Upper lobe of right lung (tissue), 1 donor: ENCODE results near the gene MAN1A1. TPM values are rescaled to one million over a fixed set of nuclear protein-coding genes. Genes with fewer than 3 reads are reported as not detected.

ENCODE experiments used
- ATAC-seq: fragments of 200-7000 bp; cut with Tn5 transposase; one replicate; pipeline ENCODE4 v1.9.1; 2020; ENCODE audit warnings: mild to moderate bottlenecking, moderate library complexity
- DNase-seq: peaks from one replicate; pipeline ENCODE4 v3.0.0-alpha.2; 2020
- H3K27ac ChIP-seq: fragments of 200-600 bp; one replicate; pipeline ENCODE4 v1.8.0; 2022
- H3K27me3 ChIP-seq: fragments of 200-600 bp; one replicate; pipeline ENCODE4 v1.8.0; 2022; ENCODE audit warnings: mild to moderate bottlenecking
- H3K36me3 ChIP-seq: fragments of 200-600 bp; one replicate; pipeline ENCODE4 v1.8.0; 2022
- H3K4me1 ChIP-seq: fragments of 200-600 bp; one replicate; pipeline ENCODE4 v1.8.0; 2022
- H3K4me3 ChIP-seq: fragments of 200-600 bp; one replicate; pipeline ENCODE4 v1.8.0; 2022; ENCODE audit warnings: mild to moderate bottlenecking
- H3K9me3 ChIP-seq: fragments of 200-600 bp; one replicate; pipeline ENCODE4 v1.8.0; 2022
- intact Hi-C: fragments of 100-400 bp; cut with DNase I; formaldehyde crosslinking; loops from one replicate; pipeline ENCODE4 v1.11.0; 2022
- total RNA-seq: library from RNA; stranded (reverse); fragmentation: NEBNext Ultra II Directional; extraction: Animal tissue kit (Norgen Biotek cat#: 25700); gene quantifications from one replicate; pipeline ENCODE4 v1.2.1, GENCODE V29; 2021
- TF ChIP-seq, protein P1 (sequence below): fragments of 200-600 bp; IDR thresholded peaks from one replicate; pipeline ENCODE4 v1.8.0; 2022; ENCODE audit warnings: antibody characterized with exemption
- donor health status: DM: no; HTN: yes; CAD: no; lungs with severe emphysema.

The MAN1A1 gene
- total RNA-seq, 1 donor from 2014 or later = 74.0 TPM

DNA sequence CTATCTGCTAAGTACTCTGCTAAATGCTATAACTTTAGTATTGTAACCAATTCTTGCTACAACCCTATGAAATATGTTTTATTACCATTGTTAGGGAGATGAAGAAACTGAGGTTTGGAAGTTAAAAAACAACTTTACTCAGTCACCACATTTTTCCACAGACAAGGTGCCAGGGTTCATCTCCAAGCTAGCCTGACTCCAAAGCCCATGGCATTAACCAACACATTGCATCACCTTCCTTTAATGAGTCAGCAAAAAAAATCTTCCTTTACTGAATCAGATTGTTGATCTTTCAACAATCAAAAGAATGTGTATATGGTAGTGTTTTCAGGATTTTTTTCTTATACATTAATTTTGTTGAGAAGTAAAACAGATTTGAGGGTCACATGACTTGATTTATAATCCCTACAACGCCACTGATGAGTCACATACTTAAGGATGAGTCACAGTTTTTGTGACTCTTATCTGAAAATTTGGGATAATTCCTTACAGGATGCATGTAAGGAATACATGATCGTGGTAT, 41.5 kb downstream of the MAN1A1 start:
- intact Hi-C loops = no loop called here
- DNase-seq (no peak), ATAC-seq (no peak)
- TF ChIP-seq, protein P1, sequence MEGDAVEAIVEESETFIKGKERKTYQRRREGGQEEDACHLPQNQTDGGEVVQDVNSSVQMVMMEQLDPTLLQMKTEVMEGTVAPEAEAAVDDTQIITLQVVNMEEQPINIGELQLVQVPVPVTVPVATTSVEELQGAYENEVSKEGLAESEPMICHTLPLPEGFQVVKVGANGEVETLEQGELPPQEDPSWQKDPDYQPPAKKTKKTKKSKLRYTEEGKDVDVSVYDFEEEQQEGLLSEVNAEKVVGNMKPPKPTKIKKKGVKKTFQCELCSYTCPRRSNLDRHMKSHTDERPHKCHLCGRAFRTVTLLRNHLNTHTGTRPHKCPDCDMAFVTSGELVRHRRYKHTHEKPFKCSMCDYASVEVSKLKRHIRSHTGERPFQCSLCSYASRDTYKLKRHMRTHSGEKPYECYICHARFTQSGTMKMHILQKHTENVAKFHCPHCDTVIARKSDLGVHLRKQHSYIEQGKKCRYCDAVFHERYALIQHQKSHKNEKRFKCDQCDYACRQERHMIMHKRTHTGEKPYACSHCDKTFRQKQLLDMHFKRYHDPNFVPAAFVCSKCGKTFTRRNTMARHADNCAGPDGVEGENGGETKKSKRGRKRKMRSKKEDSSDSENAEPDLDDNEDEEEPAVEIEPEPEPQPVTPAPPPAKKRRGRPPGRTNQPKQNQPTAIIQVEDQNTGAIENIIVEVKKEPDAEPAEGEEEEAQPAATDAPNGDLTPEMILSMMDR = no peak
- H3K36me3 ChIP-seq = peaks cover 15% of the 10 kb centered on the region
- H3K9me3 ChIP-seq = no peaks in the 10 kb centered on the region
- H3K4me1 ChIP-seq = peaks cover 18% of the 10 kb centered on the region
- H3K27me3 ChIP-seq = no peaks in the 10 kb centered on the region
- no peak overlapping the region for H3K4me3 ChIP-seq
- no peak overlapping the region for H3K27ac ChIP-seq

DNA sequence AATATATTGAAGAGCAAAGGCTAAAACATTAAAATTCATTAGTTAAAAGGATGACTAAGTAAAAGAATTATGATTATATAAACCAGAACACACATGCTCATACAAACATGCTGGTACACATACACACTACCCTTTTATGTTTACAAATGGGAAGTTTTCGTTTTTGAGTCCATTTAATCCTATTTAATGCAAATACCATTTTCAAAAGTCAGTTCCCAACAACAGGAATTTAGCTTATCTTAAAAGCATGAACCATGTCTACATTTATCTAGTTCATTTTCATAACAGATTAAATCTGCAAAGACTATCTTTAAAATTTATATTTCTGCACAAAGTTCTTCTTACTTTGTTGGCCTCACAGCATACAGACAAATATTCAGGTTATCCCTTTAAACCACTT, 42.5 kb downstream of the MAN1A1 start:
- no peak for DNase-seq
- intact Hi-C loops = no loop called here
- TF ChIP-seq, protein P1 = no peak
- H3K36me3 ChIP-seq = peaks cover 15% of the 10 kb centered on the region
- H3K27me3 ChIP-seq = no peaks in the 10 kb centered on the region
- no peaks in the 10 kb centered on the region for H3K9me3 ChIP-seq
- peaks cover 11% of the 10 kb centered on the region for H3K4me1 ChIP-seq
- H3K4me3 ChIP-seq = no peak overlapping the region
- no peak overlapping the region for H3K27ac ChIP-seq
- ATAC-seq = no peak

DNA sequence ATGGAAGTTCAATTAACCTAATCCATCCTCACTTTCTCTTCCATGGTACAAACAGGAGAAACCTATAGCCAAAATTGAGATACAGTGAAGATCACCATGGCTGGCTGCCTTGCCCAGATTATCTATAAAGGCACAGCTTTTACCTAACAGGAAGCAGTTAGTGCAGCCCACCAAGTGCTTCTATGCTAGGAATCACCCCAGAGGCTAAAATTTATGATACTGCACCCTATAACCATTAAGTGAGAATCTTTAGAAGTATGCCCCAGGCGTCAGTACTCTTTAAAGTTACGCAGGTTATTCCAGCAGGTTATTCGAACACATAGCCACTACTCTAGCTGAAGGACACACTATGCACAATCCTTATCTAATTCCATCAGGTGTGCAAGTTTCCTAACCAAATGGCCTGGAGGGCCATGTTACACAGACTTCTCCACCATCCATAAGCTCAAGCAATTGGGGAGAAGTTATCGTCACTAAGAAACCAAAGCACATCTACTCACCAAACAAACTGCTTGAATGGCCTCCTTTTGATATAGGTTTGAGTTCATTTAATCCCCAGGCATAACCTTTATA, 43.1 kb downstream of the MAN1A1 start:
- no peak overlapping the region for H3K4me3 ChIP-seq
- intact Hi-C loops = no loop called here
- no peaks in the 10 kb centered on the region for H3K27me3 ChIP-seq
- ATAC-seq (no peak), DNase-seq (no peak)
- no peaks in the 10 kb centered on the region for H3K9me3 ChIP-seq
- peaks cover 9% of the 10 kb centered on the region for H3K4me1 ChIP-seq
- H3K36me3 ChIP-seq = peaks cover 17% of the 10 kb centered on the region
- no peak overlapping the region for H3K27ac ChIP-seq
- TF ChIP-seq, protein P1 = no peak

GRCh38 chr6:119303164-119303887, 46.2 kb downstream of the MAN1A1 start:
- Histone ChIP-seq H3K4me1 (peaks cover 6% of the 10 kb centered on the region), H3K9me3 (no peaks in the 10 kb centered on the region), H3K27me3 (no peaks in the 10 kb centered on the region), H3K27ac (no peak overlapping the region), H3K4me3 (no peak overlapping the region), H3K36me3 (peaks cover 26% of the 10 kb centered on the region)
- no peak for ATAC-seq
- TF ChIP-seq, protein P1 = no peak
- intact Hi-C loops = no loop called here
- no peak for DNase-seq

DNA sequence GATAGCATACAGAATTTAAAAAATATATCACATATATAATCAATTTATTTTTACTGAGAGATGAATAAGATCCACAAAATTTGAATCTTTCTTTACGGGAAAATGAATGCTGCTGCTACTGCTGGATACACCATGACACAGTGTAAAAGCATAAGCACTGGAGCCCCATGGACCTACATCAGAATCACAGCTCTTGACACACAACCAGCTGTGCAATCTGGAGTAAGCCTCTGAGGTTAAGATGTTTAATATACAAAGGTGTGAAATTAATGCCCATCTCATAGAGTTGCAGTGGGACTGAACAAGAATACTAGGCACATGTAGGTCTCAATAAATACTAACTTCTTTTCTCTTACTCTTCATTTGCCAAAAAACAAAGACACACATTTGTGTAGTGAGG, 48.1 kb downstream of the MAN1A1 start:
- ATAC-seq (no peak), DNase-seq (no peak)
- Histone ChIP-seq H3K36me3 (peaks cover 22% of the 10 kb centered on the region), H3K9me3 (no peaks in the 10 kb centered on the region), H3K4me1 (no peaks in the 10 kb centered on the region), H3K4me3 (no peak overlapping the region), H3K27ac (no peak overlapping the region), H3K27me3 (no peaks in the 10 kb centered on the region)
- intact Hi-C loops = no loop called here
- TF ChIP-seq, protein P1 = no peak
